OCI-LY3 (cell line): Measurements from ENCODE around the gene ANKRD11.

ENCODE experiments used
- CTCF ChIP-seq: fragments of 200-600, 300-600 bp; sonication (generic); IDR thresholded peaks from 2 replicates; pipeline ENCODE4 v1.5.1; 2014; ENCODE audit warnings: antibody characterized with exemption, low read length, low read depth
- EZH2phosphoT487 ChIP-seq: fragments of 200-600 bp; shearing (Covaris generic); IDR thresholded peaks from 2 replicates; pipeline ENCODE4 v1.6.1; 2018; ENCODE audit warnings: antibody characterized with exemption, mixed run types, low read depth

GRCh38 chr16:89485701-89486246, 4.6 kb downstream of the ANKRD11 start:
- TF ChIP-seq CTCF (no peak), EZH2phosphoT487 (no peak)
